ENCODE results near the gene CMTM7.

The CMTM7 gene

DNA sequence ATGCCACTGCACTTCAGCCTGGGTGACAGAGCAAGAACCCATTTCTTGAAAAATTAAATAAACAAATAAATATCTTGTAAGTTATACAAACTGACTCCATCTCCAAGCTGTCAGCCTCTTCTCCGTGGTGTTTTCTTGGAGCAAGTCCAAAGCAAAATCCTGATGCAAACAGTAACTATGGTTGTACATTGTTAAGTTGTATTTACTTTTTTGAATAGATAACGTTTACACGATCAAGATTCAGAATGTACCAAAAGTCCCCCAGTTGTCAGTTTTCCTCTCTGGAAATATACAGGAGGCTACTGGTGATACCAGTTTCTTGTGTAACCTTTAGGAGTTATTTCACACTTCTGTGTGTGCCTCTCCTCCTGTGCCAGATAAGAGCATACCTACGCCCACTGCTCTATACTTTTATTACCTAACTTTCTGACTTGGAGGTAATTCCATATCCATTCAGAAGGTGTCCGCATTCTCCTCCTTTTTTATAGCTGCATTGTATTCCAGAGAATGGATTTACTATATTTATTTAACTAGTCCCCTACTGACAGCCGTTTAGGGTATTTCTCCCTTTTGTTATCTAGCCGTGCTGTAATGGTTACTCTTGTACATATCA is 14.2 kb downstream of the CMTM7 start:
- TF ChIP-seq FOXP2 (optimal IDR thresholded peaks at IDR 0.05; ENCODE audit: borderline replicate concordance, extremely low read depth, extremely low read length, insufficient read depth) (no peak), SIN3A (IDR thresholded peaks at IDR 0.05; ENCODE audit: borderline replicate concordance, insufficient read depth, low read length) (no peak), POLR2AphosphoS5 (IDR thresholded peaks at IDR 0.05; ENCODE audit: low read depth, low read length) (no peak), TAF1 (IDR thresholded peaks at IDR 0.05; ENCODE audit: borderline replicate concordance, insufficient read depth, low read length) (no peak)
- TF ChIP-seq, protein P1, sequence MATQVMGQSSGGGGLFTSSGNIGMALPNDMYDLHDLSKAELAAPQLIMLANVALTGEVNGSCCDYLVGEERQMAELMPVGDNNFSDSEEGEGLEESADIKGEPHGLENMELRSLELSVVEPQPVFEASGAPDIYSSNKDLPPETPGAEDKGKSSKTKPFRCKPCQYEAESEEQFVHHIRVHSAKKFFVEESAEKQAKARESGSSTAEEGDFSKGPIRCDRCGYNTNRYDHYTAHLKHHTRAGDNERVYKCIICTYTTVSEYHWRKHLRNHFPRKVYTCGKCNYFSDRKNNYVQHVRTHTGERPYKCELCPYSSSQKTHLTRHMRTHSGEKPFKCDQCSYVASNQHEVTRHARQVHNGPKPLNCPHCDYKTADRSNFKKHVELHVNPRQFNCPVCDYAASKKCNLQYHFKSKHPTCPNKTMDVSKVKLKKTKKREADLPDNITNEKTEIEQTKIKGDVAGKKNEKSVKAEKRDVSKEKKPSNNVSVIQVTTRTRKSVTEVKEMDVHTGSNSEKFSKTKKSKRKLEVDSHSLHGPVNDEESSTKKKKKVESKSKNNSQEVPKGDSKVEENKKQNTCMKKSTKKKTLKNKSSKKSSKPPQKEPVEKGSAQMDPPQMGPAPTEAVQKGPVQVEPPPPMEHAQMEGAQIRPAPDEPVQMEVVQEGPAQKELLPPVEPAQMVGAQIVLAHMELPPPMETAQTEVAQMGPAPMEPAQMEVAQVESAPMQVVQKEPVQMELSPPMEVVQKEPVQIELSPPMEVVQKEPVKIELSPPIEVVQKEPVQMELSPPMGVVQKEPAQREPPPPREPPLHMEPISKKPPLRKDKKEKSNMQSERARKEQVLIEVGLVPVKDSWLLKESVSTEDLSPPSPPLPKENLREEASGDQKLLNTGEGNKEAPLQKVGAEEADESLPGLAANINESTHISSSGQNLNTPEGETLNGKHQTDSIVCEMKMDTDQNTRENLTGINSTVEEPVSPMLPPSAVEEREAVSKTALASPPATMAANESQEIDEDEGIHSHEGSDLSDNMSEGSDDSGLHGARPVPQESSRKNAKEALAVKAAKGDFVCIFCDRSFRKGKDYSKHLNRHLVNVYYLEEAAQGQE (IDR thresholded peaks at IDR 0.05; ENCODE audit: insufficient read depth in 1 of 2, low read depth in 2 of 2, low read length in 2 of 2): no peak

DNA sequence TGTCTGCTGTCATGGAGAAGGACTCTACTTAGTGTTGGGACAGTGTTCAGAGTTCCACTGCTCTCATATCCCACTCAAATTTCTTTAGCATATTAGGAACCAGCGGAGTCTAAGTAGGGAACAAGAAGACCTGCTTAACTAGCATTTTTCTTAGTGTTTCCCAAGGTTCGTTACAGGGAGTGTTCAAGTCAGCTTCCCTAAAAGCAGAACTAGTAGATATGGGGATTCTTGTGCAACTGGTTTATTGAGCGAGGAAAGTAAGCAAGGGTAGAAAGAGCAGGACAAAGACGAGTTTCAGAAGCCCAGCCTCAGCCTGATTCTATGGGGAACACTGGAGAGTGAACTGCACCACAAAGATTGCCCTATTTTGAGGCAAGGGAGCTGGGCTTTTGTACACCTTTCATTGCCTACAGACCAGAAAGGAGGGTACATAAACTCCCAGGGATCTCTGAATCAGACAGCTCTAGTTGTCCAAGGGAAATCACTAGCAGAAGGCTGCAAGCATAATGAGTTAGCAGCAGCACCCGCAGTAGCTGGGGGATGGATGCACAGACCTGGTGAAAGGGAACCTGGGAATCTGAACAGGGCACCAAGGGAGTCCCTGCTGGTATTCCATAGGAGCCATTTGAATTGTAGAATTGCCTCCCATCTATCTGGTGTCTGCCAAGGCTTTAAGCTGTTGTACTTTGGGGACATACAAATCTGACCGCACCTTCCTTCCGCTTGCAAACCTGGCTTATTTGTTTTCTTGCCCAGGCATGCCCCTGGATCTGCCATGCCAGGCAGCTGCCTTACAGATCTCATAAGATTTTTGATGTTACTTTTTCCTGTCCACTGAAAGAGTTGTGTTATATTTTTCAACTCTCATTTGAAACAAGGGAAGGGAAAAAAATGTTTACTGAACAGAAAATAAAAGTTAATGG is 15.1 kb downstream of the CMTM7 start:
- no peak for TF ChIP-seq TAF1 (IDR thresholded peaks at IDR 0.05; ENCODE audit: borderline replicate concordance, insufficient read depth, low read length)
- TF ChIP-seq FOXP2 (optimal IDR thresholded peaks at IDR 0.05; ENCODE audit: borderline replicate concordance, extremely low read depth, extremely low read length, insufficient read depth): no peak
- TF ChIP-seq POLR2AphosphoS5 (IDR thresholded peaks at IDR 0.05; ENCODE audit: low read depth, low read length): no peak
- TF ChIP-seq, protein P1 (IDR thresholded peaks at IDR 0.05; ENCODE audit: insufficient read depth in 1 of 2, low read depth in 2 of 2, low read length in 2 of 2): no peak
- TF ChIP-seq SIN3A (IDR thresholded peaks at IDR 0.05; ENCODE audit: borderline replicate concordance, insufficient read depth, low read length): no peak

DNA sequence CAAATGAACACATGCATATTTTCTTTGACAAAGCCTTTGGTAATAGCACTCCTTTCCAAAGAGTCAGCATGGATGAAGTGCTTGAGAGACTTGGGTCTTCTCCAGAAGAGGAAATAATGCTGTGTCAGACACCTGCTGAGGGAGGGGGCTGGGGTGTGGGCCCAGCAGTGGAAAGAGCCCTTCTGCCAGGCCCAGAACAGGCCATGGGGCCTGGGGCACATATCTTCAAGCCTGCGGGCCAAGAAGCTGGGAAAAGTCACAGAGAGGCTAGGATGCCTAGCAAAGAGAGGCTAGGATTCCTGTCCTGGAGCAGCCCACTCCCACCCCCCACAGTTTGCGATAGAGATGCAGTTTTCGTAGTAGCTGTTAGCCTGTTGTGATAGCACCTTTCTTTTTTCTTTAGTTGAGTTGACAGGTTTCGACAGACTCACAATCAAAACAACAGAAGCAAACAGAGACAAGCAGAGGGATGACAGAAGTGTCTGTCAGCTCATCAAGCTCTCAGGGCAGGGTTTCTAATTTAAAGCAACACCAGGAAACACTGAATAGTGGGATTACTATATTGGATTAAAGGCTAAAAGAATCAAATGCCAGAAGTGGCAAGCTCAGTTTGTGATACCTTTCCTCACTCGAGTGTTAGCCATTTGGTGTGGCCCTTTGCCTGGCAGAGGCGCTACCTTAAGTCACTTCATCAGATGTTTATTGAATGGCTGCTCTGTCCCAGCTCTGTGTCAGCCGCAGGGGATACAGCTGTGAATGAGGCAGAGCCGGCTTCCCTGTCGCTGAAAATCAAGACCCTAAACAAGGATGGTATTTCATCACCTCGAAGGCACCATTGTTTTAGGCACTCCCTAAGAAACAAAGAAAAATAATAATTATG is 19.0 kb downstream of the CMTM7 start:
- TF ChIP-seq SIN3A (IDR thresholded peaks at IDR 0.05; ENCODE audit: borderline replicate concordance, insufficient read depth, low read length) (no peak), TAF1 (IDR thresholded peaks at IDR 0.05; ENCODE audit: borderline replicate concordance, insufficient read depth, low read length) (no peak), FOXP2 (optimal IDR thresholded peaks at IDR 0.05; ENCODE audit: borderline replicate concordance, extremely low read depth, extremely low read length, insufficient read depth) (no peak), POLR2AphosphoS5 (IDR thresholded peaks at IDR 0.05; ENCODE audit: low read depth, low read length) (no peak)
- TF ChIP-seq, protein P1 (IDR thresholded peaks at IDR 0.05; ENCODE audit: insufficient read depth in 1 of 2, low read depth in 2 of 2, low read length in 2 of 2): no peak

DNA sequence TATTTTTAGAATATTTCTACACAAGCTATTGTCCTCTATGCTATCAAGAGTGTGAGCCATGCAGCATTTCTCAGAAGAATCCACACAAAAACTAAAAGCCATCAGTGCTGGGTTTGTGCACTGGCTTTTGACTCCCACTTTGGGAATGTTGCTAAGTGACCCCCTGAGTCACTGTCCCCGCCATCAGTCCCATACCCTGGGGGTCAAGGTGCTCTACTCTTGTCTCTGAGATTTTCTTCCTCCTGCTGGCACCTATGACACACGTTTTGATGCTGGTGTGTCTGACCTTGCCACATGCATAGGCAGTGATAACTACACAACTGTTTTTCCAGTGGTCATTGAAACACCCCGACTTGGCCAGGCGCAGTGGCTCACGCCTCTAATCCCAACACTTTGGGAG is 19.8 kb downstream of the CMTM7 start:
- TF ChIP-seq TAF1 (IDR thresholded peaks at IDR 0.05; ENCODE audit: borderline replicate concordance, insufficient read depth, low read length) (no peak), SIN3A (IDR thresholded peaks at IDR 0.05; ENCODE audit: borderline replicate concordance, insufficient read depth, low read length) (no peak), POLR2AphosphoS5 (IDR thresholded peaks at IDR 0.05; ENCODE audit: low read depth, low read length) (no peak), FOXP2 (optimal IDR thresholded peaks at IDR 0.05; ENCODE audit: borderline replicate concordance, extremely low read depth, extremely low read length, insufficient read depth) (no peak)
- TF ChIP-seq, protein P1 (IDR thresholded peaks at IDR 0.05; ENCODE audit: insufficient read depth in 1 of 2, low read depth in 2 of 2, low read length in 2 of 2): no peak
